Activated CD4-positive, alpha-beta T cell treated with anti-CD3 and anti-CD28 coated beads, Interleukin-2, amount 50 U/mL, for 16 hours (primary cell): ENCODE measurements around the gene CECR2.
"Not testable (repeated sequence)": the region's sequence is repeated elsewhere in the genome, so short reads cannot be mapped to it uniquely, and the experiment has no call there.

ENCODE experiments used
- DNase-seq: peaks from one replicate; pipeline ENCODE4 v3.0.0-alpha.2; 2020

CECR2 gene

GRCh38 chr22:17521971-17522370 lies 152.7 kb downstream of the CECR2 start:
- not testable (repeated sequence) for DNase-seq

- DNase-seq = no peak
These were observed 154.7 kb downstream of the CECR2 start for GRCh38 chr22:17523925-17524324.

- no peak for DNase-seq
These were observed 167.0 kb downstream of the CECR2 start for GRCh38 chr22:17536269-17536668.

GRCh38 chr22:17537155-17537554 lies 167.9 kb downstream of the CECR2 start:
- DNase-seq = no peak

DNA sequence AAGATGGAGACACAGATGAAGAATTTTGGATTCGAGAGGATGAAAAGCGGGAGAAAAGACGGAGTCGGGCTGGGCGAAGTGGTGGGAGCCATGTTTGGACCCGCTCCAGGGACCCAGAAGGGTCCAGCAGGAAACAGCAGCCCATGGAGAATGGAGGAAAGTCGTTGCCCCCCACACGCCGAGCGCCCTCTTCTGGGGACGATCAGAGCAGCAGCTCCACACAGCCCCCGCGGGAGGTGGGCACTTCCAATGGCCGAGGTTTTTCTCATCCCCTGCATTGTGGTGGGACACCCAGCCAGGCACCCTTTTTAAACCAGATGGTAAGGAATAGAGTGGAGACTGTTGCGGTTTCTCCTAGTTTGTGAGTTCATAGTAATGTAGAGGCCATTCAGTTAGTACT lies 171.2 kb downstream of the CECR2 start:
- no peak for DNase-seq

DNA sequence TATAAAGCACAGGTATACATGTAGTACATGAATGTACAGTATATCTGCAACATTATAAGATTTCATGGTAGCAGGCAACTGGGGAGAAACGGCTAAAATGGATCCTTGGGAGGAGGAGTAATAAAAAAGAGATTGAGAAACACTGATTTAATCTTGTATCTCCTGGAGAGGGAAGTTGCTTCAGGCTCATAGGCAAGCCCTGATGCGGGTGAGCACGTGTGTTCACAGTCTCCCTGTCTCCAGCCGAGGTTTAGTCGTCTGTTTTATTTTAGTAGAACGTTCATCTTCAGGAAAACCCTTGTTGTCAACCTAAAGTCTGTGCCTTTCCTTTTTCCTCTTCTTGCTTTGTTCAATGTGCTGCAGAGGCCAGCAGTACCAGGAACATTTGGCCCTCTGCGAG lies 172.2 kb downstream of the CECR2 start:
- no peak for DNase-seq

- DNase-seq = no peak
These were observed 173.2 kb downstream of the CECR2 start for GRCh38 chr22:17542452-17542851.

DNA sequence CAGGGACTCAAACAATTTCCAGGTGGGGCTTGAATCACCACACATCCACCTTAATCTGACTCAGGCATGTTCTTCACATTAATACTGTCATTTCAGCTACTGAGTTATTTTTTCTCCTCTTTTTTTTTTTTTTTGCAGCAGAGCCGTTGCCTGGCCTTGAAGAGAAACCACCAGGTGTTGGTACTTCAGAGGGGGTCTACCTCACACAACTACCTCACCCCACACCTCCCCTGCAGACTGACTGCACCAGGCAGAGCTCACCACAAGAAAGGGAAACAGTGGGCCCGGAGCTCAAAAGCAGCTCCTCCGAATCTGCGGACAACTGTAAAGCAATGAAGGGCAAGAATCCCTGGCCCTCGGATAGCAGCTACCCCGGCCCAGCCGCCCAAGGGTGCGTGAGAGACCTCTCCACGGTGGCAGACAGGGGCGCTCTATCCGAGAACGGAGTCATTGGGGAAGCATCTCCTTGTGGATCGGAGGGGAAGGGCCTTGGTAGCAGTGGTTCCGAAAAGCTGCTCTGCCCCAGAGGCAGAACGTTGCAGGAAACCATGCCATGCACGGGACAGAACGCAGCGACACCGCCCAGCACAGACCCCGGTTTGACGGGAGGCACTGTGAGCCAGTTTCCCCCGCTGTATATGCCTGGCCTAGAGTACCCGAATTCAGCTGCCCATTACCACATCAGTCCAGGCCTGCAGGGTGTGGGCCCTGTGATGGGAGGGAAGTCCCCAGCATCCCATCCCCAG lies 178.9 kb downstream of the CECR2 start:
- DNase-seq = no peak

DNA sequence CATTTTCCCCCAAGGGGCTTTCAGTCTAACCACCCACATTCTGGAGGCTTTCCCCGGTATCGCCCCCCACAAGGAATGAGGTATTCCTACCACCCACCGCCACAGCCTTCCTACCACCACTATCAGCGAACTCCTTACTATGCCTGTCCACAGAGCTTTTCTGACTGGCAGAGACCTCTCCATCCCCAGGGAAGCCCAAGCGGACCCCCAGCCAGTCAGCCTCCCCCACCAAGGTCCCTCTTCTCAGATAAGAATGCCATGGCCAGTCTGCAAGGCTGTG lies 179.4 kb downstream of the CECR2 start:
- DNase-seq = no peak

DNA sequence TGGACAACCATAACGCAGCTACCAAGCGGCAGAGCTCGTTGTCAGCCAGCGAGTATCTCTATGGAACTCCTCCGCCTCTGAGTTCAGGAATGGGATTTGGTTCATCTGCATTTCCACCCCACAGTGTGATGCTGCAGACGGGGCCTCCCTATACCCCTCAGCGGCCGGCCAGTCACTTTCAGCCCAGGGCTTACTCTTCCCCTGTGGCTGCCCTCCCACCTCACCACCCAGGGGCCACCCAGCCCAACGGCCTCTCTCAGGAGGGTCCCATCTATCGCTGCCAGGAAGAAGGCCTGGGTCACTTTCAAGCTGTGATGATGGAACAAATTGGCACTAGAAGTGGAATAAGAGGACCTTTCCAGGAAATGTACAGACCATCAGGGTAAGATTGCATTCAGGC lies 179.9 kb downstream of the CECR2 start:
- DNase-seq = no peak

DNA sequence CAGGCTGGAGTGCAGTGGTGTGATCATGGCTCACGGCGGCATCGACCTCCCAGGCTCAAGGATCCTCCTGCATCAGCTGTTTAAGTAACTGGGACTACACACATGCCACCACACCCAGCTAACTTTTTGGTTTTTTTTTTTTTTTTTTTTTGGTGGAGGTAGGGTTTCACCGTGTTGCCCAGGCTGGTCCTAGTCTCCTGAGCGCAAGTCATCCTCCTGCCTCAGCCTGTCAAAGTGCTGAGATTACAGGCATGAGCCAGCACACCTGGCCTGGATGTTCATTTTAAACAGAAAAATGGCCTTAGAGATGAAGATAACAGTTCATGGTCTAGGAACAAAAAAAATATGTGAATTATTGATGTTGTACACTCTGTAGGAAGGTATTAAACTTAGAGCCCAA lies 180.4 kb downstream of the CECR2 start:
- DNase-seq = no peak

DNA sequence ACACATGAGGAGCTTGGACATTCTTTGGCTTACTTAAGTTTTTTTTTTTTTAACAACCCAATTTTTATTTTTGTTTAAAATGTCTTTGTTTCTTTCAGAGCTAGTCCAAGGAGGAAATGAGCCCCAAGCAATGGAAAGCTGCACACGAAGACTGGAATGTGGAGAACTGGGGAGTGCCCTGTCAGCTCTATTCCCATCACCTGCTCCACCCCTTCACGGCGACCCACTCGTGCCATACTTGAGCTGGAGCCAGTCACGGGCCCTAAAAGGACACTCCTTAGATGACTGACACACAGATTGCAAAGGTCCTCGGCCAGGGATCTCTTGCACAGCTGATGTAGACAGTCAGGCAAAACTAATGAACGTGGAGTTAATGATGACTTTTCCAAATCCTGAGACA lies 183.5 kb downstream of the CECR2 start:
- DNase-seq = no peak

DNA sequence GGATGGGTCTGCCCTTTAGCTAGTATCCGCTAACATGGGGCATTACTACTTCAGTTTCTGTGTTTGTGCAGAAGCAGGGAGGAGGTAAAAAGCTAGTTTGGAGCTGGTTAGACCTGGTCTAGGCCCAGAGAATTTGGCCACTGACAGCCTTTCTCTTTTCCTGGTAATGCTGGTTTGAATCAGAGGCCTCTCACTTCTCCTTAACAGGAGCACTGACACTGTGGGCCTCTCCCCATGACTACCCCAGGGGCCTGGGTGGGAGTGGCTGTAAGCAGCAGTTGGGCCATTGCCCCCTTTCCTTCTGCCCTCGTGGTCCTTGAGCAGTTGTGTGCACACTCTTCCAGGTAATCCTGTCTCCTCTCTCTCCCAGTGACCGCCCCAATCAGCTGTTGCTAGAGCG lies 185.6 kb downstream of the CECR2 start:
- no peak for DNase-seq

DNA sequence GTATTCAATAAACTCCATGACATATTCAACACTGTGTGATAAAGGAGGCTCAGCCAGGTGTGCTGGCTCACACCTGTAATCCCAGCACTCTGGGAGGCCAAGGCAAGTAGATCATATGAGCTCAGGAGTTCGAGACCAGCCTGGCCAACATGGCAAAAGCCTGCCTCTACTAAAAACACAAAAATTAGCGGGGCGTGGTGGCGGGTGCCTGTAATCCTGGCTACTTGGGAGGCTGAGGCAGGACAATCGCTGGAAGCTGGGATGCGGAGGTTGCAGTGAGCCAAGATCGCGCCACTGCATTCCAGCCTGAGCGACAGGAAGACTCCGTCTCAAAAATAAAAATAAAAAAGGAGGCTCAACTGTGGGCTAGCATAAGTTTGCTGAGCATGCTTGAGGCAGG lies 189.9 kb downstream of the CECR2 start:
- DNase-seq = no peak

DNA sequence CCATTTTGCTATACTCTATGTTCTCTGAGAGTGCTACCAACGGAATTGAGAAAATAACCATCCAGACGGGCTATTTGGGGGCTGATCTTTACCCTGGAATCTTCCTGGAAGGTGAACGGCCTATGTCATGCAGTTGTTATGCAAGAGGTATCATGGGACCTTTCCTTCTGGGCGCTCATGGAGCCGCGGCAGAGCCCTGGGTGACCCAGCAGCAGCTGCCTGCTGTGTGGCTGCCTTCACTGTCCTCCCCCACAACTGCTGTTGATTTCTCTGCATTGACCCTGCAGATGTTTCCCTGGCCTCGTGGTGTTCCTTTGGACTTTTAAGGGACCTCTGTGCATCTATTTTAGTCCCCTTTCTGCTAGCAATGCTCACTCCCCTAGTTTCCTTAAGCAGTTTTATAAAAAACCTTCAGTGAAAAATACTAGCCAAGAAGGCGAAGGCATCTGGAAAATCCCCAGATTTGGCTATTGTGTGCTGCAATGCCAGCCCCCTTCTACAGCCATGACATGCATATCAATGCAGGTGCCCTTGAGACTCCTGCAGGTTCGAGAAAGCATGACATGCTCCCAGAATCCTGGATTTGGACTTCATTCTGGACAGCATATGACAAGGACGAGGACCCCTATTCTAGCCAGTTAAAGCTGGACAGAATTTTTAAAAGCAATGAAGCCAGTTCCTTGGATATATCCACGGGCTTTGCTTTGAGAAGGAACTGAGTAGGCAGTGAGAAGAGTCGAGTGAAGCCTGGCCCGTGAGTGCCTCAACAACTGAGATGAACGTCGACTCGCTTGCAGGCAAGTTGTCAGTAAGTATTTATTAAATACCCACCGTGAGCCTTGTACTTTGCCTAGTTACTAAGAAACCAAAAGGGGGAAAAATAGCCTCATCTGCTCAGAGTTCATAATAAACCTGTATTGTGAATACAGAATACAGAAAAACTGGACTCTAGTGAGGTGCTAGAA lies 193.9 kb downstream of the CECR2 start, which contains the start of gene SLC25A18:
Gene SLC25A18, plus strand, starts transcription at position 593 of the 965 bp plus-strand sequence. CDS start 16,447 bp downstream, outside the sequence.
- no peak for DNase-seq

DNA sequence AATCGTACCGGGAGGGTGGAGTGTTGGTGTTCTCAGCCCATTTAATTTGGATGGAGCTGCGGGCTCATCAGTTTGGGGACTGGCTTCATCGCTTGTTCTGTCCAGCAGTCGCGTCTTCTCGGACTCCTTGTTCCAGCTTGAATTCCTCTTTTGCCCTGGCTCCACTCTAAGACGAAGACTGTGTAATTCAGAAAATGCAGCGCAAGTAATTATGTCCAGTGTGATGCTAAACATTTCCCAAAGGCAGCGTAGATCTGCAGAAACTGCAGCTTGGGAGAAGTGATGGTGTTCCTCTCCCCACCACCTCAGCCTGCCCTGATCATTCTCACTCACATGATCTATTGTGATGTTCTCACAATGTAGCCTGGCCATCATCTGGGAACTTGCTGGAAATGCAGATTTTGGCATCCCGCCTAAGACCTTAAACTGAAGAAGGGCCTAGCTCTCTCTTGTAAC lies 194.7 kb downstream of the CECR2 start:
- DNase-seq = no peak

DNA sequence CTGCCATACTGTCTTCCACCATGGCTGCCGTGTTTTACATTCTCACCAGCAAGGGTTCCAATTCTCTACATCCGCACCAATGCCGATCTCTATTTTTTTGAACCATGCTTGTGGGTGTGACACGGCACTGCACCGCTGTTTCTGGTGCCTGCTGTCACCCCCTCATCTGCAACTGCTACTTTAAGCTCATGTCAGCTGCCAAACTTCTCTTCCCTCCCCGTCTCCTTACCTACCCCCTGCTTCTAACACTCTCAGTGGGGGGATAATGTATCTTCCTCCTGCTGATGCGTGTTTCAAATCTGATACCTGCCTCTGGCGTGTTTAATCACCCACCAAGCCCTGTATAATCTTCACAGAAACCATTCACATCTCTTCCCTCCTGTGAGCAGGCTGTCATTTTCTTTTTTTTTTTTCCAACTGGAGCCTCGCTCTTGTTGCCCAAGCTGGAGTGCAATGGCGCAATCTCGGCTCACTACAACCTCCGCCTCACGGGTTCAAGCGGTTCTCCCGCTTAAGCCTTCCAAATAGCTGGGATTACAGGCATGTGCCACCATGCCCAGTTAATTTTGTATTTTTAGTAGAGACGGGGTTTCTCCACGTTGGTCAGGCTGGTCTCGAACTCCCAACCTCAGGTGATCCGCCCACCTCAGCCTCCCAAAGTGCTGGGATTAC lies 196.9 kb downstream of the CECR2 start:
- not testable (repeated sequence) for DNase-seq

DNA sequence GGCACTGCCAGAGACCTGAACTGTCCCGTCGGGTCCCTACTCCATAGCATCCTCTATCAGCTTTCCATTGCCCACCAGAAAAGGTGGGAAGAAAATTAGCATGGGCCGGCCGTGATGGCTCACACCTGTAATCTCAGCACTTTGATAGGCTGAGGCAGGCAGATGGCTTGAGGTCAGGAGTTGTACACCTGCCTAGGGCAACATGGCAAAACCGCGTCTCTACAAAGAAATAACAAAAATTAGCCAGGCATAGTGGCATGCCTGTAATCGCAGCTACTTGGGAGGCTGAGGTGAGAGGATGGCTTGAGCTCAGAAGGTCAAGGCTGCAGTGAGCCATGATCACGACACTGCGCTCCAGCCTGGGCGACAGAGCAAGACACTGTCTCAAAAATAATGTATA lies 197.5 kb downstream of the CECR2 start:
- no peak for DNase-seq

DNA sequence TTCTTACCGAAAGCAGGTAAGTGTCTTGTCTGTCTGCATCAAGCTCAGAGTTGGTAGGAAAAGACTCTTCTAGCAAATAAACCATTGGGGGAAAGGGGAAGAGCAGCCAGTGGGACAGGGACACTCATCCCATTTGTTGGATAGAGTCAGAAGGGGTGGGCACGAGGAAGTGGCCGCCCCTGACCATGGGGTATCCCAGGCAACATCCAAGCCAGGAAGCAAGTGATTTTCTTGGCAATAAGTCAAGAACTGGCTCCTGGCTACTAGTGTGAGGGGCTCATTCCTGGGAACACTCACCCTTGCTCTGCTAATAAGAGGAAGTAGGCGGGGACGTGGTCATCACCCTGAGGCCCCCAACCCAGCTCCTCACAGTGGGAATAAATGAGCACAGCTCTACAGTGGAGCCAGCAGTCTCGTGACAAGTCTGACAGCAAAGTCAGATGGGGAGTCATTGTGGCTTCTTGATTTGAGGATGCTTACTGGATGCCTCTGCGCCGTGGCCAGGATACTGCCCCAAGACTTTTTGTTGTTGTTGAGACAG lies 200.8 kb downstream of the CECR2 start:
- DNase-seq = peak; percentile 40

DNA sequence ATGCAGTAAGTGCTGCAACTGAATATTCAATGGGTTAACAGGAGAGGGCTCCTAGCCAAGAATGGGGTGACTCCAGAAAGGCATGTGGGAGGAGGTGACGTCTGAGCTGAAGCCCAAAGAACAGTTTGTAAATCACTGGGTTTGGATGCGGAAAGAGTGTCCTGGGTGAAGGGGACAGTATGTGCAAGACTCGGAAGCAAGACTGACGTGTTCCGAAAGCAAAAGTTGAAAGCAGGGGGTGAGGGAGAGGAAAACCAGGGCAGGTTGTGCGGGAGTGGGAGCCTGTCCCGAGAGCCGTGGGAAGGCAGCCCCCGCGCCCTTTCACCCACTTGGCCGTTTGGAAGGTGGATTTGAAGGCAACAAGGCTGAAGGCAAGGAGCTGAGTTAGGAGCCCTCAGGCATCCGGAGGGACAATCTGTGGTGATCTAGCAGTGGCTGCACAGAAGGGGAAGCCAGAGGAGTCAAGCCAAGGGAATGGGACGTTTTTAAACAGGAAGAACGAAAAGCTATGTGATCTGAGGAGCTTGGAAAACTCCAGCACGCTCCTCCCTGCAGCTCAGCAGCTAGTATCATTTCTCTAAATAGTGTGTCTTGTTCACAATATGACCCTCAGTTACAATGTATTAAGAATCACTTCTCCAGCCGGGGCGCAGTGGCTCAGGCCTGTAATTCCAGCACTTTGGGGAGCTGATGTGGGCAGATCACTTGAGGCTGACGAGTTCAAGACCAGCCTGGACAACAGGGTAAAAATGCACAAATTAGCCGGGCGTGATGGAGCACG lies 201.8 kb downstream of the CECR2 start:
- no peak for DNase-seq

GRCh38 chr22:17575151-17575550 lies 205.9 kb downstream of the CECR2 start:
- no peak for DNase-seq

DNA sequence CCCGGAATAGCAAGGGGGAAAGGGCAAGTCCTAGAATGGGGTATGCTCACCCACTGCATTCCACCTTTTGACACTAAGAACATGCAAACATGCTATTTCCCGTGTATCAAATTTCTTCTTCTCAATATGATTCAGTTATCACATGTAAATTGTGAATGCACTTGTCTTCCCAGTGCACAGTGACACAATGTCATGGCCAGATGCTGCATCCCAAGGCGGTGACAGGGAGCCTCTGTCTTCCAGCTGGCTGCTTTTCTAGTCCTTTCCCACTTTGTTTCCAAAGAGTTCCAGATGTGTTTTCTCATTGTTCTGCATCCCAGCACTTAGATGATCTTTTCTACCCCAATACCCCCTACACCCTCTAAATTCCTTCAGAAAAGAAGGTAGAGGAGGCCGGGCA lies 206.4 kb downstream of the CECR2 start:
- no peak for DNase-seq
